ENCODE measurements around the gene OTOA. TPM values are rescaled to one million over a fixed set of nuclear protein-coding genes. Genes with fewer than 3 reads are reported as not detected.

OTOA gene
- total RNA-seq, 4 donors from 2014 or later = not detected

DNA sequence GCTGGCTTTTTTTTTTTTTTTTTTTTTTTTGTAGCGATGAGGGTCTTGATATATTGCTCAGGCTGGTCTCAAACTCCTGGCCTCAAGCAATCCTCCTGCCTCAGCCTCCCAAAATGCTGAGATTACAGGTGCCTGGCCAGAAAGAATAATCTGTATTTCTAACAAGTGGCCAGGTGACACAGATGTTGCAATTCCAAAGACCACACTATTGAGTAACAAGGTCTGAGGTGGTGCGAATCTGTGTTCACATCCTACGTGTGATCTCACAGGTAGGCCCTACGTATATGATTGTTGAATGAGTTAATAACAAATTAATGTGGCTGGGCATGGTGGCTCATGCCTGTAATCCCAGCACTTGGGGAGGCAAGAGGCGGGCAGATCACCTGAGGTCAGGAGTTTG is 33.3 kb downstream of the OTOA start:
- TF ChIP-seq, protein P1, sequence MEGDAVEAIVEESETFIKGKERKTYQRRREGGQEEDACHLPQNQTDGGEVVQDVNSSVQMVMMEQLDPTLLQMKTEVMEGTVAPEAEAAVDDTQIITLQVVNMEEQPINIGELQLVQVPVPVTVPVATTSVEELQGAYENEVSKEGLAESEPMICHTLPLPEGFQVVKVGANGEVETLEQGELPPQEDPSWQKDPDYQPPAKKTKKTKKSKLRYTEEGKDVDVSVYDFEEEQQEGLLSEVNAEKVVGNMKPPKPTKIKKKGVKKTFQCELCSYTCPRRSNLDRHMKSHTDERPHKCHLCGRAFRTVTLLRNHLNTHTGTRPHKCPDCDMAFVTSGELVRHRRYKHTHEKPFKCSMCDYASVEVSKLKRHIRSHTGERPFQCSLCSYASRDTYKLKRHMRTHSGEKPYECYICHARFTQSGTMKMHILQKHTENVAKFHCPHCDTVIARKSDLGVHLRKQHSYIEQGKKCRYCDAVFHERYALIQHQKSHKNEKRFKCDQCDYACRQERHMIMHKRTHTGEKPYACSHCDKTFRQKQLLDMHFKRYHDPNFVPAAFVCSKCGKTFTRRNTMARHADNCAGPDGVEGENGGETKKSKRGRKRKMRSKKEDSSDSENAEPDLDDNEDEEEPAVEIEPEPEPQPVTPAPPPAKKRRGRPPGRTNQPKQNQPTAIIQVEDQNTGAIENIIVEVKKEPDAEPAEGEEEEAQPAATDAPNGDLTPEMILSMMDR (IDR thresholded peaks at IDR 0.05) = no peak
- TF ChIP-seq POLR2A (IDR thresholded peaks at IDR 0.05) = no peak
- intact Hi-C loops (cut with DNase I; ENCODE audit: low total_unique reads) = no loop called here

DNA sequence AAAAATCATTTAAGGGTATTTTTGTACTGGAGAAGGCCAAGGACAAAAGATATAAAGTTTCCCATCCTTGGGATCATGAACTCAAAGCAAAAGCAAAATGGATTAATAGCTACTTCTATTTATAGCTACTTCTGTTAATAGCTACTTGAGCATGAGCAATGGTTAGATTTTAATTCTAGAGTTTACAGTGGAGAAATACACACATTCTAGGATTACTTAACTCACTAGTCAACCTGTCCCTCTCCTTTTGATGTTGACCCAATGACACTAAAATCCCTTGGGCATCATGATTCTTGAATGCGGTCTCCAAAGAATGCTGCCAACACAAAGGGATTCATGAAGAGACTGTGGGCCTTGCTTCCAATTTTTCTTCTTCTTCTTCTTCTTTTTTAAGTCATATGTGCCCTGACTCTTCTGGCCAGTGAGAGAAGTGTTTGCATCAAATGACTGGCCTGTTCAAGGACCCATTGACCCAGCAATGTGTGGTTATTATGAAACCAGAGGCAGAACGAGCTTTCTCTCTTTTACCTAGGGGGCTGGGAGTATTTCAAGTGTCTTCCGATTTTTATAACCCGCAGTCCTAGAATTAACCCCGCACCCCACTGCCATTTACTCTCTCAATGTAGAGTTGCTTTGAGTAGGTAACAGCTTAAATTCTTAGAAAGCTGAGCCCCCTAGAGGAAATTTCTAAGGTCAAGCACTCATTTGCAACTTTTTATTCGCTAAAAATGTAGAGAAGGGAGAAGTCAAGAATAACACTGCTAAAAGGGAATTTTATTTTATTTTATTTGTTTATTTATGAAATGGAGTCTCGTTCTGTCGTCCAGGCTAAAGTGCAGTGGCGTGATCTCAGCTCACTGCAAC is 34.6 kb downstream of the OTOA start:
- intact Hi-C loops (cut with DNase I; ENCODE audit: low total_unique reads) = no loop called here
- no peak for DNase-seq (ENCODE audit: low spot score in 2 of 2)
- H3K4me3 ChIP-seq (ENCODE audit: low read depth, poor library complexity, severe bottlenecking) = no peak overlapping the region
- TF ChIP-seq POLR2A (IDR thresholded peaks at IDR 0.05) = no peak
- TF ChIP-seq, protein P1 (IDR thresholded peaks at IDR 0.05) = no peak
- 79 to 85% methylated on average over 9 of the region's 9 CpGs for WGBS, 2 donors

More for the DNA sequence above, 33.3 kb downstream of the OTOA start:
- 94 to 95% methylated on average over 5 of the region's 5 CpGs for WGBS, 2 donors
- H3K4me3 ChIP-seq (ENCODE audit: low read depth, poor library complexity, severe bottlenecking) = no peak overlapping the region
- no peak for DNase-seq (ENCODE audit: low spot score in 2 of 2)

DNA sequence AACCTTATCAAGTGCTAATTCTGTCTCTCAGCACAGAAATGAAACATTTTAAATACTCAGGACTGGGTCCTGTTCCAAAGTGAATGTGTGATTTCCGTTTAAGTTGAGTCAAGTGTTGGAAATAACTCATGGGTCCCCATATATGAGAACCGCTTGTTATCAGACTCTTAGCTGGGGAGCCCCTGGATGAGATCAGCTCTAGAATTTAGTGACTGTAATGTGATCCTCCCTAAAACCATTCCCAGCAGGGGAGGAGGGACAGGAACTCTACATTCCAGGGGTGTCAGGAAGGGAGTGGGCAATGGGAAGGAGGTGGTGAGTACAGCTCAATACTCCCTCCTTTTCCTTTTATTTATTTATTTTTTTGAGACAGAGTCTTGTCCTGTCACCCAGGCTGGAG is 37.5 kb downstream of the OTOA start:
- no peak for DNase-seq (ENCODE audit: low spot score in 2 of 2)
- WGBS, 2 donors = 49 to 79% methylated on average over 2 of the region's 2 CpGs
- TF ChIP-seq, protein P1 (IDR thresholded peaks at IDR 0.05) = no peak
- no peak for TF ChIP-seq POLR2A (IDR thresholded peaks at IDR 0.05)
- intact Hi-C loops (cut with DNase I; ENCODE audit: low total_unique reads) = no loop called here
- H3K4me3 ChIP-seq (ENCODE audit: low read depth, poor library complexity, severe bottlenecking) = no peak overlapping the region

DNA sequence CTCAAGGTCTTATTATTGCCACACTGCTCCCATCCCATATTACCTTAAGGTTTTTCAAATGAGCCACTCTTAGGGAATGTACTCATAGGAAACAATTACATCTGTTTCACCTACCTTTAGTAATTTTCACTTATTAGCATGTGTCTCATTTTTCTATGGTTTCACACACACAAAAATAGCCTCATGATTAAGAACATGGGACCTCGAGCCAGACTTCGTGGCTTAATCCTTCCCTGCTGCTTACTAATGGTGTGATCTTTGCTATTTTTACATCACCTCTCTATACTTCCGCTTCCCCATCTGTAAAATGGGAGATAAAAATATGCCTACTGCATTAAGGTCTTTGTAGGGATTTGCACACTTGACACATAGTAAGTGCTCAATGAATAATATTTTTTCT is 38.5 kb downstream of the OTOA start:
- no peak for TF ChIP-seq POLR2A (IDR thresholded peaks at IDR 0.05)
- 67% methylated on average over 3 of the region's 3 CpGs for WGBS, 2 donors
- no peak overlapping the region for H3K4me3 ChIP-seq (ENCODE audit: low read depth, poor library complexity, severe bottlenecking)
- DNase-seq (ENCODE audit: low spot score in 2 of 2) = no peak
- intact Hi-C loops (cut with DNase I; ENCODE audit: low total_unique reads) = no loop called here

DNA sequence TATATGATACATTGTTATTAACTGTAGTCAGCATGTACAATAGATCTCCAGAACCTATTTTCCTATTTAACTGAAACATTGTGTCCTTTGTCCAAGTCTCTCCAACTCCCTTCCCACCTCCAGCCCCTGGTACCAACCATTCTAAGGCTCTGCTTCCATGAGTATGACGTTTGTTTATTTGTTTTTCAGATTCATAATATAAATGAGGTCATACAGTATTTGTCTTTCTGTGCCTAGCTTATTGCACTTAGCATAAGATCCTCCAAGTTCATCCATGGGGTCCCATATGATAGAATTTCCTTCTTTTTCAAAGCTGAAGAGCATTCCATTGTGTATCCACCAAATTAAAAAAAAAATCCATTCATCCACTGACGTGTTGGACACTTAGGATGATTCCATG is 39.4 kb downstream of the OTOA start:
- 46% methylated on average over 2 of the region's 2 CpGs for WGBS, 2 donors
- TF ChIP-seq POLR2A (IDR thresholded peaks at IDR 0.05) = no peak
- TF ChIP-seq, protein P1 (IDR thresholded peaks at IDR 0.05) = no peak
- intact Hi-C loops (cut with DNase I; ENCODE audit: low total_unique reads) = no loop called here
- no peak for DNase-seq (ENCODE audit: low spot score in 2 of 2)
- H3K4me3 ChIP-seq (ENCODE audit: low read depth, poor library complexity, severe bottlenecking) = no peak overlapping the region

DNA sequence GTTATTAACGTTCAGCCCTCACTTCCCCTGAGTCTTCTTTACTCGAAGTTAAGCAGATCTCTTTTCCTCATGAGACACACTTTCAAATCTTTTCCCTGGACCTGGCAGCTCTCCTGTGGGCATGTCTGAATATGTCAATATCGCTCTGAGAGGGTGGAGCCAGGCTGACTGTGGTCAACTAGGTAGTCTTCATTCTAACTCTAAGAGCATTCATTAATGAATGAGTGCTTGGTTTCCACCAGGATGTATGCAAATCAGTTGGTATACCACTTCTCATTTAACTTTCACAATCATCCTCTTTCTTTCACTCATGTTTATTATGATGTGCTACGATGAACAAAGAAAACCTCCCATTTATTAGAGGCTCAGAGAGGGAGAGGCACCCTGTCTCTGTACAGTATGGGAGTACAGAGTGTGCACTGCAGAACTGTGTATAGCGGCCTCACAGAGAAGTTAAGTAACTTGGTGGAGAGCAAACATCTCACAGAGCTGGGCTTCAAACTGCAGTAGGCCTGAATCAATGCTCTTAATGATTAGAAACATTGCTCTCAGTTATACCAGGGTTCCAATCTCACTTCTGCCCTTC is 39.9 kb downstream of the OTOA start:
- intact Hi-C loops (cut with DNase I; ENCODE audit: low total_unique reads) = no loop called here
- no peak for DNase-seq (ENCODE audit: low spot score in 2 of 2)
- WGBS, 2 donors = 48 to 51% methylated on average over 5 of the region's 5 CpGs

More for the DNA sequence above, 39.9 kb downstream of the OTOA start:
- H3K4me3 ChIP-seq (ENCODE audit: low read depth, poor library complexity, severe bottlenecking) = no peak overlapping the region
- TF ChIP-seq POLR2A (IDR thresholded peaks at IDR 0.05) = no peak
- TF ChIP-seq, protein P1 (IDR thresholded peaks at IDR 0.05) = no peak
